ENCODE results near the gene PCDHGA3.

DNA sequence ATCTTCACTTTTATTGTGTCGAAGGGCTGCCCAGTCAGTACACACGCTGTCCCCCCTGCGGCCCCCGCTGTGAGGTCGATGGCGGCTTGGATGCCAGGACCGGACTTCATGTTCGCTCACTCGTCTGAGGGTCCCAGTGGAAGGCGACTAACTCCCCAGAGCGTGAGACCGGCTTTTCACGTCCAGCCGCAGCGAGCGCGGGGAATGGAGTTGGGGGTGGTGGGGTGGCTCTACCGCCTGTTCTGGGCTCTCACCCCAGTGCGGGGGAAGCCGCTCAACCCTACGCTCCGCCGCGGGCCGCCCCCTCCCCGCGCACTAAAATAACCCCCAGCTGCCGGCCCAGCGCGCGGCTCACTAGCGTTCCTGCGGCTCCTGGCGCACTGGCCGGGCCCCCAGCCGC lies 39.9 kb upstream of the PCDHGA3 start, which contains the start of gene SLC25A2:
- no peak for TF ChIP-seq TAF1 (IDR thresholded peaks at IDR 0.05; ENCODE audit: low read depth)
- TF ChIP-seq POLR2AphosphoS5 (IDR thresholded peaks at IDR 0.05): no peak
- TF ChIP-seq, protein P1, sequence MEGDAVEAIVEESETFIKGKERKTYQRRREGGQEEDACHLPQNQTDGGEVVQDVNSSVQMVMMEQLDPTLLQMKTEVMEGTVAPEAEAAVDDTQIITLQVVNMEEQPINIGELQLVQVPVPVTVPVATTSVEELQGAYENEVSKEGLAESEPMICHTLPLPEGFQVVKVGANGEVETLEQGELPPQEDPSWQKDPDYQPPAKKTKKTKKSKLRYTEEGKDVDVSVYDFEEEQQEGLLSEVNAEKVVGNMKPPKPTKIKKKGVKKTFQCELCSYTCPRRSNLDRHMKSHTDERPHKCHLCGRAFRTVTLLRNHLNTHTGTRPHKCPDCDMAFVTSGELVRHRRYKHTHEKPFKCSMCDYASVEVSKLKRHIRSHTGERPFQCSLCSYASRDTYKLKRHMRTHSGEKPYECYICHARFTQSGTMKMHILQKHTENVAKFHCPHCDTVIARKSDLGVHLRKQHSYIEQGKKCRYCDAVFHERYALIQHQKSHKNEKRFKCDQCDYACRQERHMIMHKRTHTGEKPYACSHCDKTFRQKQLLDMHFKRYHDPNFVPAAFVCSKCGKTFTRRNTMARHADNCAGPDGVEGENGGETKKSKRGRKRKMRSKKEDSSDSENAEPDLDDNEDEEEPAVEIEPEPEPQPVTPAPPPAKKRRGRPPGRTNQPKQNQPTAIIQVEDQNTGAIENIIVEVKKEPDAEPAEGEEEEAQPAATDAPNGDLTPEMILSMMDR (IDR thresholded peaks at IDR 0.05; ENCODE audit: poor library complexity, severe bottlenecking): no peak
- TF ChIP-seq, protein P2, sequence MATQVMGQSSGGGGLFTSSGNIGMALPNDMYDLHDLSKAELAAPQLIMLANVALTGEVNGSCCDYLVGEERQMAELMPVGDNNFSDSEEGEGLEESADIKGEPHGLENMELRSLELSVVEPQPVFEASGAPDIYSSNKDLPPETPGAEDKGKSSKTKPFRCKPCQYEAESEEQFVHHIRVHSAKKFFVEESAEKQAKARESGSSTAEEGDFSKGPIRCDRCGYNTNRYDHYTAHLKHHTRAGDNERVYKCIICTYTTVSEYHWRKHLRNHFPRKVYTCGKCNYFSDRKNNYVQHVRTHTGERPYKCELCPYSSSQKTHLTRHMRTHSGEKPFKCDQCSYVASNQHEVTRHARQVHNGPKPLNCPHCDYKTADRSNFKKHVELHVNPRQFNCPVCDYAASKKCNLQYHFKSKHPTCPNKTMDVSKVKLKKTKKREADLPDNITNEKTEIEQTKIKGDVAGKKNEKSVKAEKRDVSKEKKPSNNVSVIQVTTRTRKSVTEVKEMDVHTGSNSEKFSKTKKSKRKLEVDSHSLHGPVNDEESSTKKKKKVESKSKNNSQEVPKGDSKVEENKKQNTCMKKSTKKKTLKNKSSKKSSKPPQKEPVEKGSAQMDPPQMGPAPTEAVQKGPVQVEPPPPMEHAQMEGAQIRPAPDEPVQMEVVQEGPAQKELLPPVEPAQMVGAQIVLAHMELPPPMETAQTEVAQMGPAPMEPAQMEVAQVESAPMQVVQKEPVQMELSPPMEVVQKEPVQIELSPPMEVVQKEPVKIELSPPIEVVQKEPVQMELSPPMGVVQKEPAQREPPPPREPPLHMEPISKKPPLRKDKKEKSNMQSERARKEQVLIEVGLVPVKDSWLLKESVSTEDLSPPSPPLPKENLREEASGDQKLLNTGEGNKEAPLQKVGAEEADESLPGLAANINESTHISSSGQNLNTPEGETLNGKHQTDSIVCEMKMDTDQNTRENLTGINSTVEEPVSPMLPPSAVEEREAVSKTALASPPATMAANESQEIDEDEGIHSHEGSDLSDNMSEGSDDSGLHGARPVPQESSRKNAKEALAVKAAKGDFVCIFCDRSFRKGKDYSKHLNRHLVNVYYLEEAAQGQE (IDR thresholded peaks at IDR 0.05; ENCODE audit: borderline replicate concordance): no peak
